NCI-H2029 treated with DMSO at 0.1 percent for 48 hours (cell line): ENCODE measurements around the gene GPC6.

ENCODE experiments used
- DNase-seq: peaks from one replicate; lab custom pipeline; 2025; lab: John Stamatoyannopoulos, UW

GPC6 gene

GRCh38 chr13:94351292-94351990 lies 1124.8 kb downstream of the GPC6 start:
- no peak for DNase-seq

- DNase-seq = no peak
Measured at GRCh38 chr13:94352057-94352456, 1125.5 kb downstream of the GPC6 start.

- no peak for DNase-seq
Measured at GRCh38 chr13:94353167-94353710, 1126.6 kb downstream of the GPC6 start.

GRCh38 chr13:94359875-94360274 lies 1133.3 kb downstream of the GPC6 start:
- no peak for DNase-seq

- peak; percentile 45 for DNase-seq
Measured at GRCh38 chr13:94362411-94362909, 1135.9 kb downstream of the GPC6 start.

- no peak for DNase-seq
Measured at GRCh38 chr13:94366677-94367076, 1140.1 kb downstream of the GPC6 start.

- no peak for DNase-seq
Measured at GRCh38 chr13:94369972-94370436, 1143.4 kb downstream of the GPC6 start.

- no peak for DNase-seq
Measured at GRCh38 chr13:94371855-94372254, 1145.2 kb downstream of the GPC6 start.

GRCh38 chr13:94382517-94382916 lies 1155.9 kb downstream of the GPC6 start:
- DNase-seq = no peak

- no peak for DNase-seq
Measured at GRCh38 chr13:94382960-94383359, 1156.4 kb downstream of the GPC6 start.

- no peak for DNase-seq
Measured at GRCh38 chr13:94384231-94384905, 1157.8 kb downstream of the GPC6 start.

GRCh38 chr13:94387047-94387446 lies 1160.4 kb downstream of the GPC6 start:
- DNase-seq = no peak

GRCh38 chr13:94389604-94390351 lies 1163.2 kb downstream of the GPC6 start:
- DNase-seq = no peak

GRCh38 chr13:94390881-94391280 lies 1164.3 kb downstream of the GPC6 start:
- no peak for DNase-seq

GRCh38 chr13:94394723-94395122 lies 1168.1 kb downstream of the GPC6 start:
- DNase-seq = no peak

- no peak for DNase-seq
Measured at GRCh38 chr13:94395860-94396259, 1169.3 kb downstream of the GPC6 start.

- DNase-seq = no peak
Measured at GRCh38 chr13:94399812-94400211, 1173.2 kb downstream of the GPC6 start.

GRCh38 chr13:94400874-94401273 lies 1174.3 kb downstream of the GPC6 start:
- no peak for DNase-seq

GRCh38 chr13:94408314-94409036 lies 1181.9 kb downstream of the GPC6 start:
- no peak for DNase-seq

GRCh38 chr13:94411747-94412146 lies 1185.1 kb downstream of the GPC6 start:
- DNase-seq = no peak

- DNase-seq = no peak
Measured at GRCh38 chr13:94412870-94413597, 1186.4 kb downstream of the GPC6 start.
